OCI-LY1 (cell line): ENCODE results near the gene OGA.

ENCODE experiments used
- CTCF ChIP-seq: fragments of 200-600 bp; sonication (generic), shearing (Covaris generic); IDR thresholded peaks from 2 replicates; pipeline ENCODE4 v1.5.1; 2017; ENCODE audit warnings: mild to moderate bottlenecking, antibody characterized with exemption, low read length, moderate library complexity, mixed read lengths
- EZH2 ChIP-seq: fragments of 200-600 bp; sonication (generic), shearing (Covaris generic); IDR thresholded peaks from 2 replicates; pipeline ENCODE4 v1.8.0; 2017; ENCODE audit warnings: borderline replicate concordance, mixed run types, mild to moderate bottlenecking, antibody characterized with exemption, low read length, moderate library complexity, mixed read lengths

GRCh38 chr10:101776161-101776817 lies 42.0 kb downstream of the OGA start:
- TF ChIP-seq CTCF (no peak), EZH2 (no peak)
